Neural progenitor cell (in vitro differentiated cells): ENCODE data around the gene SLC4A2.

ENCODE experiments used
- CTCF ChIP-seq: fragments of 200-600 bp; sonication (generic); IDR thresholded peaks from 2 replicates; pipeline ENCODE4 v1.5.1; 2017; ENCODE audit warnings: antibody characterized with exemption, mild to moderate bottlenecking
- EZH2 ChIP-seq: fragments of 200-600 bp; sonication (generic); IDR thresholded peaks from 2 replicates; pipeline ENCODE4 v1.6.1; 2017; ENCODE audit warnings: antibody characterized with exemption, mild to moderate bottlenecking, moderate library complexity
- EZH2phosphoT487 ChIP-seq: fragments of 200-600 bp; sonication (generic); IDR thresholded peaks from 2 replicates; pipeline ENCODE4 v1.6.1; 2017; ENCODE audit warnings: antibody characterized with exemption

GRCh38 chr7:151038951-151039849, 20.2 kb upstream of the SLC4A2 start:
- no peak for TF ChIP-seq CTCF
- TF ChIP-seq EZH2phosphoT487 = no peak
- TF ChIP-seq EZH2 = no peak
